ENCODE measurements around the gene WDR44.
"Not testable (repeated sequence)": the region's sequence is repeated elsewhere in the genome, so short reads cannot be mapped to it uniquely, and the experiment has no call there.

WDR44 gene

DNA sequence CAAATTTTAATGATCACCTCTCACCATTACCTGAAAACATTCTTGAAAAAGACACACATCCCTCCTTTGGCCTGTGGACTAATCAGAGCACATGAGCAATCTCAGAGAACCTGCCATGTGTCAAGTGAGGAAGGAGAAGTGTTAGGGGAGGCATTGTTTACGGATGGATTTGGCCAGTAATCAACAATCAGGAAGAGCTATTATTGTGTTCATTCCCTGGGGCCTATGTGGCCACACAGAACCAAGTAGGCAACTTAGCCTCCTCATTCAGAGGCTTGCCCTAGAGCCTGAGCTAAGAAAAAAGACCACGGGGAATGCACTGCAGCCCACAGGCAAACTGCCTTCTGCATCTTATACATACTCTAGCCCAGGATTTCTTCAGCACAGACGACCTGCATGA lies 109.1 kb downstream of the WDR44 start:
- TF ChIP-seq, protein P1, sequence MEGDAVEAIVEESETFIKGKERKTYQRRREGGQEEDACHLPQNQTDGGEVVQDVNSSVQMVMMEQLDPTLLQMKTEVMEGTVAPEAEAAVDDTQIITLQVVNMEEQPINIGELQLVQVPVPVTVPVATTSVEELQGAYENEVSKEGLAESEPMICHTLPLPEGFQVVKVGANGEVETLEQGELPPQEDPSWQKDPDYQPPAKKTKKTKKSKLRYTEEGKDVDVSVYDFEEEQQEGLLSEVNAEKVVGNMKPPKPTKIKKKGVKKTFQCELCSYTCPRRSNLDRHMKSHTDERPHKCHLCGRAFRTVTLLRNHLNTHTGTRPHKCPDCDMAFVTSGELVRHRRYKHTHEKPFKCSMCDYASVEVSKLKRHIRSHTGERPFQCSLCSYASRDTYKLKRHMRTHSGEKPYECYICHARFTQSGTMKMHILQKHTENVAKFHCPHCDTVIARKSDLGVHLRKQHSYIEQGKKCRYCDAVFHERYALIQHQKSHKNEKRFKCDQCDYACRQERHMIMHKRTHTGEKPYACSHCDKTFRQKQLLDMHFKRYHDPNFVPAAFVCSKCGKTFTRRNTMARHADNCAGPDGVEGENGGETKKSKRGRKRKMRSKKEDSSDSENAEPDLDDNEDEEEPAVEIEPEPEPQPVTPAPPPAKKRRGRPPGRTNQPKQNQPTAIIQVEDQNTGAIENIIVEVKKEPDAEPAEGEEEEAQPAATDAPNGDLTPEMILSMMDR (IDR thresholded peaks at IDR 0.05; ENCODE audit: low read depth, low read length) = no peak
- DNase-seq (ENCODE audit: extremely low read depth, low read depth) = no peak

DNA sequence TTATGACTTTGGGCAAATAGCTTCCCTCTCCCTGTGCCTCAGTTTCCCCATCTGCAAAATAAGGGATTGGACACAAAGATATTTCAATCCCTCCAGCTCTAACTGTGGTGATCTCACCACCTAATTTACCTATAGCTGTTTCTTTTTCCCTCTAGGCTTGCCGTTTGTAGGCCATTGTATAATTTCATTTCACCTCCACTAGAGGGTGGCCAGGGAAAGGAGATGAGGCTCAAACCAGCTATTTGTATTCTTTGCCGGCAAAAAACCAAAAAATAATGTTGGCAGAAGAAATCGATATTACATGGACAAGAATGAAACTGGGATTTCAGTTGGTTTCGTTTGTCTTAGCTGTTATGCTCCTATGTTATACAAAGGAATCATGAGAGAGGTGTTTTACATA lies 113.6 kb downstream of the WDR44 start:
- peak; percentile 10 for DNase-seq (ENCODE audit: extremely low read depth, low read depth)
- TF ChIP-seq, protein P1 (IDR thresholded peaks at IDR 0.05; ENCODE audit: low read depth, low read length) = peak; percentile 60

DNA sequence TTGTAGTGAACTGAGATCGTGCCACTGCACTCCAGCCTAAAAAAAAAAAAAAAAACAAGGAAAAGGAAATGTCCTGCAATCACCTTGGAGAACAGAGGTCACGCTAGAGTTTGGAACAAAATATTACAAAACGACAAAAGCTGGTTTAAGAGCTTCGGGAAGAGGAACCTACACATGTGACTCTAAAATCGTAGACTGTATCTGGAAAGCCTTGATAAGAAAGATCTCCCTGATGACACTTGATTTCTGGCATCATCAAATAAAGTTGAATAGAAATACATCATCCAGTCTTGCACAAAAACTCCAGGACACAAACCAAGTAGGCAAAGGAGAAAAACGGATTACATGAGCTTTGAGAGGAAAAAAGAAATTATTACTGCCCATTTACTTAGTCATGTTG lies 118.6 kb downstream of the WDR44 start:
- TF ChIP-seq, protein P1 (IDR thresholded peaks at IDR 0.05; ENCODE audit: low read depth, low read length) = no peak
- no peak for DNase-seq (ENCODE audit: extremely low read depth, low read depth)

DNA sequence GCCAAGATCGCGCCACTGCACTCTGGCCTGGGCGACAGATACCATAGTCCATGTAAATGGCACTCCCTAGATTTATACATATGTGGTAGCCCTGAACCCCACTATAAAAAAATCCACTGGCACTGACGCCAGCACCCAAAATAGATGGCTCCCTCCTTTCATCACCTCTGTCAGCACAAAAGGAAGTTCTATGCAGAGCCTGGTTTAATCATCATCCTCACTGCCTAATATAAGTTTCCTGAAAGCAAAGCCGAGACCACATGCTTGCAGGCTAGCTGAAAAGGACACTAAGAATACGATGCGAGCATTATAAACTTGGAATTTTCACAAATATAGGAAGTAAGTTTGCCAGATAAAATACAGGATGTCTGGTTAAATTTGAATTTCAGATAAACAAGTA lies 122.2 kb downstream of the WDR44 start:
- DNase-seq (ENCODE audit: extremely low read depth, low read depth) = no peak
- TF ChIP-seq, protein P1 (IDR thresholded peaks at IDR 0.05; ENCODE audit: low read depth, low read length) = no peak

DNA sequence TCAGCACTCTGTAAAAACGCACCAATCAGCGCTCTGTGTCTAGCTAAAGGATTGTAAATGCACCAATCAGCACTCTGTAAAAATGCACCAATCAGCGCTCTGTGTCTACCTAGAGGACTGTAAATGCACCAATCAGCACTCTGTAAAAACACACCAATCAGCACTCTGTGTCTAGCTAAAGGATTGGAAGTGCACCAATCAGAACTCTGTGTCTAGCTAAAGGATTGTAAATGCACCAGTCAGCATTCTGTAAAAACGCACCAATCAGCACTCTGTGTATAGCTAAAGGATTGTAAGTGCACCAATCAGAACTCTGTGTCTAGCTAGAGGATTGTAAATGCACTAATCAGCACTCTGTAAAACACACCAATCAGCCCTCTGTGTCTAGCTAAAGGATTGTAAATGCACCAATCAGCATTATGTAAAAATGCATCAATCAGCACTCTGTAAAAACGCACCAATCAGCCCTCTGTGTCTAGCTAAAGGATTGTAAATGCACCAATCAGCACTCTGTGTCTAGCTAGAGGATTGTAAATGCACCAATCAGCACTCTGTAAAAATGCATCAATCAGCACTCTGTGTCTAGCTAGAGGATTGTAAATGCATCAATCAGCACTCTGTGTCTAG lies 124.9 kb downstream of the WDR44 start:
- DNase-seq (ENCODE audit: extremely low read depth, low read depth) = not testable (repeated sequence)

DNA sequence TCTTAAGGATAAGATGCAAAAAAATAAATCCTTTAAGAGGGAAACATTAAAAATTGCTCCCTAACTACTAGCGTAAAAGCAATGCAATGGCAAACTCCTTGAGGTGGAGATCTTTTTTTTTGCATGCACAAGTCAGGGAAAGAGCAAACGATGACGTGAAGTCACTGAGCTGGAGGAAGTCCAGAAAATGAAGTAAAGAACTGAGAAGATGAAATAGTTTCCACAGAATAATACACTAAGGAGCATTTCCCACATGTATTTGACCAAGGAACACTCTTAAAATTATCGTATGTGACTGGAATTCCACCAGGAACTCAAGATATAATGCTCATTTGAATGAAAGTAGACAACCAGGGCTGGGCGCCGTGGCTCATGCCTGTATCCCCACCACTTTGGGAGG lies 128.7 kb downstream of the WDR44 start:
- TF ChIP-seq, protein P1 (IDR thresholded peaks at IDR 0.05; ENCODE audit: low read depth, low read length) = no peak
- no peak for DNase-seq (ENCODE audit: extremely low read depth, low read depth)

DNA sequence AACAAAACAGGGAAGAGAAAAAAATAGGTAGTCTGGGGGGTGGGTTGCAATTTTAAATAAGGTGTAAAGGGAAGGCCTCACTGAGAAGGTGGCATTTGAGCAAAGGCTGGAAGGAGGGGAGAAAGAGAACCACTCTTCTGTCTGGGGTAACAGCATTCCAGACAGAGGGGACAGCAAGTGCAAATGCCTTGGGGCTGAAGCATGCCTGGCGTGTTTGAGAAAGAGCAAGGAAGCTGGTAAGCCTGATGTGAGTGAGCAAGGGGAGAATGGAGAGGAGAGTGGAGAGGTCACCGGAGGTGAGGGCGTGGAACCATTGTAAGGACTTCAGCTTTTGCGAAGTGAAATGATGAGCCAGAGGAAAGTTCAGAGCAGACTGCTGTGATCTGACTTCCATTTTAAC lies 130.0 kb downstream of the WDR44 start:
- no peak for DNase-seq (ENCODE audit: extremely low read depth, low read depth)
- TF ChIP-seq, protein P1 (IDR thresholded peaks at IDR 0.05; ENCODE audit: low read depth, low read length) = no peak

DNA sequence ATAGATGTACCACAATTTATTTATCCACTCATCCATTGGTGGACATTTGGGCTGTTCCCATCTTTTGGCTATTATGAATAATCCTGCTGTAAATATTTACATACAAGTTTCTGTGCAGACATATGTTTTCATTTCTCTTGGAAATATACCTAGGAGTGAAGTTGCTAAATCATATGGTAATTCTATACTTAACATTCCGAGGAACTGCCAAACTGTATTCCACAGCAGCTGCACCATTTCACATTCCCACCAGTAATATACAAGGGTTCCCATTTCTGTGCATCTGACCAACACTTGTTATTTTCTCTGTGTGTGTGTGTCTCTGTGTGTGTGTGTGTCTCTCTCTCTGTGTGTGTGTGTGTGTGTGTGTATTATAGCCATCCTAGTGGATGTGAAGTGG lies 134.3 kb downstream of the WDR44 start:
- TF ChIP-seq, protein P1 (IDR thresholded peaks at IDR 0.05; ENCODE audit: low read depth, low read length) = no peak
- DNase-seq (ENCODE audit: extremely low read depth, low read depth) = peak; percentile 71

DNA sequence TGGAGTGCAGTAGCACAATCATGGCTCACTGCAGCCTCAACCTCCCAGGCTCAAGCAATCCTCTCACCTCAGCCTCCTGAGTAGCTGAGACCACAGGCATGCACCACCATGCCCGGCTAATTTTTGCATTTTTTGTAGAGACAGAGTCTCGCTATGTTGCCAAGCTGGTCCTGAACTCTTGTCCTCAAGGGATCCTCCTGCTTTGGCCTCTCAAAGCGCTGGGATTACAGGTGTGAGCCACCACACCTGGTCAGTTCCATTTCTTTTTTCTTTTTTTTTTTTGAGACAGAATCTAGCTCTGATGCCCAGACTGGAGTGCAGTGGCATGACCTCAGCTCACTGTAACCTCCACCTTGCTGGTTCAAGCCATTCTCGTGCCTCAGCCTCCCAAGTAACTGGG lies 136.5 kb downstream of the WDR44 start:
- not testable (repeated sequence) for DNase-seq (ENCODE audit: extremely low read depth, low read depth)

Measured in AG09319 (cell line).